Subcutaneous abdominal adipose tissue (tissue), 5 donors: ENCODE measurements around the gene MAGI3.
"Not testable (repeated sequence)": the region's sequence is repeated elsewhere in the genome, so short reads cannot be mapped to it uniquely, and the experiment has no call there.

Experiments used
- H3K27ac ChIP-seq: one replicate; pipeline ENCODE4 v1.7.0; 2013; ENCODE audit warnings: low read depth, mild to moderate bottlenecking, inconsistent platforms, low read length, moderate library complexity
- H3K27me3 ChIP-seq, 5 donors: one replicate each; pipeline ENCODE4 v1.7.0; 2013; ENCODE audit warnings: low read length in 5 of 5, inconsistent platforms in 1 of 5; ENCODE audit not compliant: control insufficient read depth in 5 of 5, insufficient read depth in 4 of 5
- H3K36me3 ChIP-seq, 5 donors: one replicate each; pipeline ENCODE4 v1.7.0; 2013; ENCODE audit warnings: low read length in 5 of 5; ENCODE audit not compliant: control insufficient read depth in 5 of 5, insufficient read depth in 5 of 5
- H3K4me1 ChIP-seq, 5 donors: one replicate each; pipeline ENCODE4 v1.7.0; 2013; ENCODE audit warnings: low read length in 5 of 5, mild to moderate bottlenecking in 3 of 5, moderate library complexity in 1 of 5; ENCODE audit not compliant: control insufficient read depth in 5 of 5, insufficient read depth in 5 of 5
- H3K4me3 ChIP-seq, 5 donors: one replicate each; pipeline ENCODE4 v1.7.0; 2013; ENCODE audit warnings: low read length in 5 of 5, low read depth in 1 of 5
- H3K9ac ChIP-seq, 5 donors: one replicate each; pipeline ENCODE4 v1.7.0; 2013; ENCODE audit warnings: low read length in 5 of 5, mild to moderate bottlenecking in 4 of 5, moderate library complexity in 3 of 5
- H3K9me3 ChIP-seq, 5 donors: one replicate each; pipeline ENCODE4 v1.7.0; 2013; ENCODE audit warnings: low read length in 5 of 5; ENCODE audit not compliant: control insufficient read depth in 5 of 5
- donor health status: healthy.
- donor health status: healthy.
- donor health status: healthy.
- donor health status: healthy.
- donor health status: healthy.

The MAGI3 gene

GRCh38 chr1:113456967-113457366, 66.7 kb downstream of the MAGI3 start:
- H3K4me3 ChIP-seq: no peak overlapping the region
- no peaks in the 10 kb centered on the region for H3K9me3 ChIP-seq
- no peak overlapping the region for H3K27ac ChIP-seq
- peaks cover 0 to 26% (median 7%) of the 10 kb centered on the region in 5 donors for H3K4me1 ChIP-seq
- no peaks in the 10 kb centered on the region for H3K27me3 ChIP-seq
- no peaks in the 10 kb centered on the region for H3K36me3 ChIP-seq
- H3K9ac ChIP-seq: no peak overlapping the region

GRCh38 chr1:113459279-113459678, 69.0 kb downstream of the MAGI3 start:
- Histone ChIP-seq H3K9me3 (no peaks in the 10 kb centered on the region), H3K4me1 (peaks cover 0 to 8% (median 0%) of the 10 kb centered on the region in 5 donors), H3K4me3 (no peak overlapping the region), H3K36me3 (no peaks in the 10 kb centered on the region), H3K27ac (no peak overlapping the region), H3K27me3 (no peaks in the 10 kb centered on the region), H3K9ac (no peak overlapping the region)

GRCh38 chr1:113467991-113468390, 77.7 kb downstream of the MAGI3 start:
- Histone ChIP-seq H3K4me3 (no peak overlapping the region), H3K9ac (no peak overlapping the region), H3K27ac (no peak overlapping the region), H3K36me3 (no peaks in the 10 kb centered on the region), H3K9me3 (peaks cover 5 to 43% (median 19%) of the 10 kb centered on the region in 5 donors), H3K4me1 (no peaks in the 10 kb centered on the region), H3K27me3 (no peaks in the 10 kb centered on the region)

GRCh38 chr1:113478427-113479195, 88.3 kb downstream of the MAGI3 start:
- Histone ChIP-seq H3K9me3 (peaks cover 15 to 29% (median 21%) of the 10 kb centered on the region in 5 donors), H3K4me3 (peak overlapping the region in 1 of 5 donors; percentile 21)
- not testable (repeated sequence) for H3K27ac ChIP-seq, H3K9ac ChIP-seq, H3K36me3 ChIP-seq, H3K4me1 ChIP-seq, H3K27me3 ChIP-seq

- H3K9me3 ChIP-seq: peaks cover 15 to 25% (median 23%) of the 10 kb centered on the region in 5 donors
- H3K27me3 ChIP-seq: no peaks in the 10 kb centered on the region
- H3K36me3 ChIP-seq: no peaks in the 10 kb centered on the region
- no peak overlapping the region for H3K9ac ChIP-seq
- peak overlapping the region in 4 of 5 donors; percentile 6 to 35 (median 24) for H3K4me3 ChIP-seq
- H3K27ac ChIP-seq: no peak overlapping the region
- no peaks in the 10 kb centered on the region for H3K4me1 ChIP-seq
These were observed 89.7 kb downstream of the MAGI3 start for GRCh38 chr1:113479713-113480676.

GRCh38 chr1:113485131-113485530, 94.8 kb downstream of the MAGI3 start:
- H3K4me3 ChIP-seq, H3K27ac ChIP-seq, H3K36me3 ChIP-seq, H3K27me3 ChIP-seq, H3K9ac ChIP-seq, H3K4me1 ChIP-seq: not testable (repeated sequence)
- peaks cover 5 to 14% (median 8%) of the 10 kb centered on the region in 5 donors for H3K9me3 ChIP-seq

GRCh38 chr1:113488576-113489177, 98.4 kb downstream of the MAGI3 start:
- Histone ChIP-seq H3K9me3 (peaks cover 0 to 22% (median 4%) of the 10 kb centered on the region in 5 donors), H3K4me1 (no peaks in the 10 kb centered on the region), H3K36me3 (no peaks in the 10 kb centered on the region), H3K27me3 (no peaks in the 10 kb centered on the region), H3K27ac (no peak overlapping the region), H3K4me3 (no peak overlapping the region), H3K9ac (no peak overlapping the region)

GRCh38 chr1:113490384-113490783, 100.1 kb downstream of the MAGI3 start:
- H3K4me3 ChIP-seq: no peak overlapping the region
- H3K9me3 ChIP-seq: peaks cover 0 to 26% (median 10%) of the 10 kb centered on the region in 5 donors
- no peaks in the 10 kb centered on the region for H3K4me1 ChIP-seq
- H3K27ac ChIP-seq: no peak overlapping the region
- H3K36me3 ChIP-seq: no peaks in the 10 kb centered on the region
- H3K27me3 ChIP-seq: no peaks in the 10 kb centered on the region
- no peak overlapping the region for H3K9ac ChIP-seq

- Histone ChIP-seq H3K36me3 (no peaks in the 10 kb centered on the region), H3K4me1 (no peaks in the 10 kb centered on the region), H3K9ac (no peak overlapping the region), H3K4me3 (no peak overlapping the region), H3K27ac (no peak overlapping the region), H3K27me3 (no peaks in the 10 kb centered on the region), H3K9me3 (peaks cover 0 to 22% (median 10%) of the 10 kb centered on the region in 5 donors)
These were observed 103.2 kb downstream of the MAGI3 start for GRCh38 chr1:113493533-113493932.
